Adrenal gland (tissue), 12 donors: ENCODE results near the gene DNAJB8. TPM values are rescaled to one million over a fixed set of nuclear protein-coding genes. Genes with fewer than 3 reads are reported as not detected.

ENCODE experiments used
- DNase-seq, 7 donors: peaks; one replicate each; pipeline ENCODE4 v3.0.0-alpha.2; 2019 to 2020
- H3K27ac ChIP-seq, 5 donors: fragments of 200-600 bp; sonication (generic) in 4 of 5; 1 replicate in 3 of 5; 2 replicates in 2 of 5; pipeline versions ENCODE4 v1.5.1 to v1.8.0; 2016 to 2020; ENCODE audit warnings: mild to moderate bottlenecking in 1 of 5
- H3K27me3 ChIP-seq: fragments of 200-600 bp; 2 replicates; pipeline ENCODE4 v1.8.0; 2021
- H3K36me3 ChIP-seq, 2 donors: fragments of 200-600 bp; replicated peaks in 1 of 2; 1 replicate in 1 of 2; 2 replicates in 1 of 2; pipeline versions ENCODE4 v1.5.1 to v1.8.0; 2018 to 2022
- H3K4me1 ChIP-seq, 2 donors: fragments of 200-600 bp; replicated peaks in 1 of 2; 1 replicate in 1 of 2; 2 replicates in 1 of 2; pipeline versions ENCODE4 v1.5.1 to v1.8.0; 2018 to 2021
- H3K4me3 ChIP-seq, 4 donors: fragments of 200-600 bp; sonication (generic) in 3 of 4; one replicate each; pipeline ENCODE4 v1.5.1; 2016 to 2018
- H3K9me3 ChIP-seq, 3 donors: fragments of 200-600 bp; sonication (generic) in 1 of 3; replicated peaks in 1 of 3; 1 replicate in 2 of 3; 2 replicates in 1 of 3; pipeline versions ENCODE4 v1.5.1 to v1.8.0; 2016 to 2021
- CTCF ChIP-seq, 6 experiments: fragments of 450-650 bp in 4 of 6; fragments of 200-600 bp in 2 of 6; sonication (generic) in 1 of 6; IDR thresholded peaks; 1 replicate in 5 of 6; 2 replicates in 1 of 6; pipeline versions ENCODE4 v1.5.1 to v1.8.0; 2016 to 2021; ENCODE audit warnings: antibody characterized with exemption in 6 of 6, mild to moderate bottlenecking in 2 of 6, moderate library complexity in 1 of 6
- POLR2A ChIP-seq, 2 donors: fragments of 450-650 bp; IDR thresholded peaks; one replicate each; pipeline ENCODE4 v1.6.1; 2017; ENCODE audit warnings: antibody characterized with exemption in 2 of 2, mild to moderate bottlenecking in 2 of 2, moderate library complexity in 1 of 2
- WGBS, 4 donors: extraction: QIAGEN DNeasy Blood & Tissue Kit in 2 of 4; methylation state at CpG; one replicate each; pipeline versions ENCODE4 v1.1.5 to v1.1.7; 2013 to 2017; 5-methylcytosine and 5-hydroxymethylcytosine counted together
- intact Hi-C, 2 donors: fragments of 100-400 bp; cut with DNase I; formaldehyde crosslinking; loops; one replicate each; pipeline versions ENCODE4 v1.14.1 to v1.15.0; 2022 to 2023
- polyA plus RNA-seq, 3 donors: library from polyadenylated mRNA; stranded (reverse); fragments of 200-250 nt in 2 of 3; fragments of 350-450 nt in 1 of 3; fragmentation: Illumina TruSeq in 1 of 3; extraction: RNeasy Lipid Tissue Mini Kit (QIAGEN cat#74804) in 1 of 3; gene quantifications; one replicate each; pipeline ENCODE4 v1.2.3, GENCODE V29; 2013 to 2014
- total RNA-seq, 9 donors: library from RNA; depleted of rRNA in 4 of 9; stranded (reverse); fragments of >200 nt in 4 of 9; fragments of 120-200 nt in 1 of 9; fragmentation: NEBNext Ultra II Directional in 1 of 9; extraction: Animal tissue kit (Norgen Biotek cat#: 25700) in 1 of 9; gene quantifications; one replicate each; pipeline versions ENCODE4 v1.1.0 to v1.2.4, GENCODE V29; 2013 to 2023
- donor health status: healthy with polysubstance abuse.
- donor health status: Bipolar disorder and iron deficiency.
- donor health status: DM: yes; HTN: yes; CAD: no.
- donor health status: DM: no; HTN: no; CAD: no.
- donor health status: DM: no; HTN: no; CAD: no.
- donor health status: DM: yes; HTN: yes; CAD: no.

Gene DNAJB8
- total and polyA plus RNA-seq, 12 donors: not detected

GRCh38 chr3:128425846-128426127 is 40.9 kb downstream of the DNAJB8 start:
- Histone ChIP-seq H3K27me3 (no peaks in the 10 kb centered on the region), H3K27ac (no peak overlapping the region)

DNA sequence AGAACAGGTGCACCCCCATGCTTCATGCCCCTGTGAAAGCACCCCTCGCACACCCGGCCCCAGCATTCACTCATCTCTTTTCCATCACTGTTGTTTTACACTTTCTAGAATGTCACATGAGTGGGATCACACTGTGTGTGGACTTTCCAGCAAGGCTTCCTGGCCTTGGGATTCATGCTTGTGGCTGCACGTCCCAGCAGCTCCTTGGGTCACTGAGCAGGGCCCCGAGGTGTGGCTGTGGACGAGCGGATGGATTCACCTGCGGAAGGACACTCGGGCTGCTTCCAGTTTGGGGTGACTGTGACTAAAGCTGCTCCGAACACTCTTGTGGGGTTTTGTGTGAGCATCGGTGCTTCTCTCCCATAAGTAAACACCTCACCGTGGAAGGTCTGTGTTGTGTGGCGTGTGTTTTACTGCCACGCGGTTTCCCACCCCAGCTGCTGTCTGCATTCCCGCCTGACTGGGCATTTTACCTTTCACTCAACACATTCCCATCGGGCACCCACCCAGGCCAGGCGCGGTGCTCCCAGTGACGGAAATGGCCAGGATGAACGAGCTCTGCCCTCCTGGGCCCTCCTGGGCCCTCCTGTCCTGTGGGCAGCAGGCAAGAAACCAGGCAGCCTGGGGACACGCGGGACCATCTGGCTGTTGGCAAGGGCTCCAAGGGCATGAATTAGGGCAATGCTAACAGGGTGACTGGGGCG is 41.4 kb downstream of the DNAJB8 start:
- Histone ChIP-seq H3K27me3 (no peaks in the 10 kb centered on the region), H3K36me3 (no peaks in the 10 kb centered on the region), H3K4me3 (no peak overlapping the region), H3K27ac (no peak overlapping the region), H3K9me3 (no peaks in the 10 kb centered on the region), H3K4me1 (peaks cover 0 to 9% of the 10 kb centered on the region in 2 donors)
- no peak for DNase-seq
- TF ChIP-seq POLR2A (IDR thresholded peaks at IDR 0.05) (no peak), CTCF (IDR thresholded peaks at IDR 0.05) (no peak)
- 76 to 85% (median 83%) methylated on average over 20 to 23 of the region's 23 CpGs for WGBS, 4 donors
- intact Hi-C loops: loop anchor here (5.0 to 10.0 kb wide), 3 partner anchors 72 to 260 kb away; no protein-coding TSS in a partner anchor

More at GRCh38 chr3:128425846-128426127, 40.9 kb downstream of the DNAJB8 start:
- intact Hi-C loops: loop anchor here (5.0 to 10.0 kb wide), 3 partner anchors 72 to 261 kb away; no protein-coding TSS in a partner anchor
- H3K36me3 ChIP-seq: no peaks in the 10 kb centered on the region
- 67 to 93% (median 70%) methylated on average over 3 to 8 of the region's 8 CpGs for WGBS, 4 donors
- H3K9me3 ChIP-seq: no peaks in the 10 kb centered on the region
- TF ChIP-seq CTCF (IDR thresholded peaks at IDR 0.05) (no peak), POLR2A (IDR thresholded peaks at IDR 0.05) (no peak)
- H3K4me3 ChIP-seq: peak overlapping the region in 1 of 4 donors; percentile 33
- H3K4me1 ChIP-seq: peaks cover 0 to 9% of the 10 kb centered on the region in 2 donors
- DNase-seq: no peak

- intact Hi-C loops: loop anchor here (5.0 to 10.0 kb wide), 3 partner anchors 73 to 260 kb away; no protein-coding TSS in a partner anchor
- H3K4me3 ChIP-seq: no peak overlapping the region
- H3K4me1 ChIP-seq: peaks cover 0 to 9% of the 10 kb centered on the region in 2 donors
- H3K36me3 ChIP-seq: no peaks in the 10 kb centered on the region
- H3K9me3 ChIP-seq: no peaks in the 10 kb centered on the region
- TF ChIP-seq CTCF (IDR thresholded peaks at IDR 0.05) (no peak), POLR2A (IDR thresholded peaks at IDR 0.05) (no peak)
- no peaks in the 10 kb centered on the region for H3K27me3 ChIP-seq
- no peak overlapping the region for H3K27ac ChIP-seq
- WGBS, 4 donors: 70 to 73% (median 71%) methylated on average over 14 of the region's 14 CpGs
- DNase-seq: peak in 3 of 7 donors; percentile 26 to 64 (median 33)
These were observed 42.1 kb downstream of the DNAJB8 start for GRCh38 chr3:128424508-128425069.

GRCh38 chr3:128423525-128424147 is 43.1 kb downstream of the DNAJB8 start:
- WGBS, 4 donors: 89 to 96% (median 91%) methylated on average over 4 to 7 of the region's 7 CpGs
- no peaks in the 10 kb centered on the region for H3K9me3 ChIP-seq
- DNase-seq: no peak
- no peak for TF ChIP-seq POLR2A (IDR thresholded peaks at IDR 0.05)
- no peak for TF ChIP-seq CTCF (IDR thresholded peaks at IDR 0.05)
- no peak overlapping the region for H3K27ac ChIP-seq
- intact Hi-C loops: loop anchor here in 1 of 2 donors (10.0 kb wide), 1 partner anchor 259 kb away; no protein-coding TSS in a partner anchor
- no peak overlapping the region for H3K4me3 ChIP-seq
- peaks cover 0 to 9% of the 10 kb centered on the region in 2 donors for H3K4me1 ChIP-seq
- H3K27me3 ChIP-seq: no peaks in the 10 kb centered on the region
- H3K36me3 ChIP-seq: no peaks in the 10 kb centered on the region
